HG03045 (cell line): ENCODE results near the gene PID1.
"Not testable (repeated sequence)": the region's sequence is repeated elsewhere in the genome, so short reads cannot be mapped to it uniquely, and the experiment has no call there.

Source experiments
- ATAC-seq: cut with Tn5 transposase; IDR thresholded peaks from one replicate; pipeline ENCODE4 v1.9.1; 2021; ENCODE audit warnings: mild to moderate bottlenecking, moderate library complexity; ENCODE audit not compliant: unreplicated experiment

The PID1 gene

DNA sequence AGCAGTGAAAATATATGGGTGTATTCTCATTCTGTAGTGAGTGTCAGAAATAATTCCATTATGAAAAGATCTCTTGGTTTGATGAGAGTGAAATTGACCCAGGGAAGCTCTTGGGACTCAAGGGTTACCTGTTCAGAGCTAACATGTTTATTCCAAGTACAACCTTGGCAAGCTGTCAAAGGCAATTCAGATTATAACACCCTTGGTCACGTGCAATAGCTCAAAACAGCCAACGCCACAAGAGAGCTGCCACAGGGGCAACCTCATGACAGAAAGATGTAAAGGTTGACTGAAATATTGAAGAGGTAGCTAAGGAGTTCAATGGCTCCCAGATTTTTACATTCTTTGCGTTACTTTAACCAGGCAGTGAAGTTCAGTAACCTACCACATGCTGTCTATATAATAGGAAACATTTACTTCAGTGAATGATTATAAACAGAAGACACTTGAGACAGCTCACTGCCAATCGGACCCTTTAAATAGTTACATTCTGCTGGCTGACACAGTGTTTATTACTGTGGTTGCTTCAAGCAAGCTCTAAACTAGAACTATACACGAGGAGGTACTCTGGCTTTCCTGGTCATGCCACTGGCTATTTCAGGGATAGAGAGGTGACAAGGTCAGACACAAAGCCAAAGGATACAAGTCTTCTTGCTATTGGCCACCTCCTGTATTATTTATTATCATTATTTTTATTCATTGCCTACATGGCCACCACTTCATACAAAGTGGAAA is 187.3 kb downstream of the PID1 start:
- no peak for ATAC-seq

DNA sequence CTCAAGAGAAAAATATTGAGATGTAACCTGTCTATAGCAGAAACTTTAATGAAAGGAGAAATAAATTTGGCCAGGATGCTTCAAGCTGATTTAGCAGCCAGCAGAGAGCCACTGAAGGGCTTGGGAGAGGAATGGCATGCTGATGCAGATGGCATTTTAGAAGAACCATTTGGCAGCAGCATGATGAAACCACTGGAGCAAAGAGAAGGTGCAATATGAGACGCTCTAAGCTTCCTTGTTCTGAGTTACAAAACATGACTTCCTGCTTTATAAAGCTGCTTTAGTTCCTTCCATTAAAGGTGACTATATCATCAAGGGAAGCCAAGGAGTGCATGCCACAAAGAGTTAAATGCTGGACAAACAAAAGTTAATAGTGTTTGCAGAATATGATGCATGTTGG is 189.7 kb downstream of the PID1 start:
- no peak for ATAC-seq

DNA sequence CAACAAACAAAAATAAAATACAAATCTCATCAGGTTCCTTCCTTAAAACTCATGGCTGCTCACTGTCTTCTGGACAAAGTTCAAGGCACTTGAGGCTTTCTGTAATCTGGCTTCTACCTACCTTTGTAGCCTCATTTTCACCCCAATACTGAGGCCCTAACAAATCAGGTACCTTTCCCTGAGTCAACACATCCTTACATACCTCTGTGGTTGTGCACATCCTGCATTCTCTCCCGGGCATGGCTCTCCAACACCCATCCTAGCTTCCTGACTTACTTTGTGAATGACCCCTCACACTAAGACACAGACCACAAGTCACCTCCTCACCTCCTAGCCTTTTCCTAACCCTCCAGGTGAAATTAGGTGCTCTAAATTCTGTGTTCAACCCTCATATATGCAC is 190.9 kb downstream of the PID1 start:
- ATAC-seq, result no peak

DNA sequence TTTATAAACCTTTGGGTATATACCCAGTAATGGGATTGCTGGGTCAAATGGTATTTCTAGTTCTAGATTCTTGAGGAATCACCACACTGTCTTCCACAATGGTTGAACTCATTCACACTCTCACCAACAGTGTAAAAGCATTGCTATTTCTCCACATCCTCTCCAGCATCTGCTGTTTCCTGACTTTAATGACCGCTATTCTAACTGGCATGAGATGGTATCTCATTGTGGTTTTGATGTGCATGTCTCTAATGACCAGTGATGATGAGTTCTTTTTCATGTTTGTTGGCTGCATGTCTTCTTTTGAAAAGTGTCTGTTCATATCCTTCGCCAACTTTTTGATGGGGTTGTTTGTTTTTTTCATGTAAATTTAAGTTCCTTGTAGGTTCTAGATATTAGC is 194.2 kb downstream of the PID1 start:
- ATAC-seq, result not testable (repeated sequence)

DNA sequence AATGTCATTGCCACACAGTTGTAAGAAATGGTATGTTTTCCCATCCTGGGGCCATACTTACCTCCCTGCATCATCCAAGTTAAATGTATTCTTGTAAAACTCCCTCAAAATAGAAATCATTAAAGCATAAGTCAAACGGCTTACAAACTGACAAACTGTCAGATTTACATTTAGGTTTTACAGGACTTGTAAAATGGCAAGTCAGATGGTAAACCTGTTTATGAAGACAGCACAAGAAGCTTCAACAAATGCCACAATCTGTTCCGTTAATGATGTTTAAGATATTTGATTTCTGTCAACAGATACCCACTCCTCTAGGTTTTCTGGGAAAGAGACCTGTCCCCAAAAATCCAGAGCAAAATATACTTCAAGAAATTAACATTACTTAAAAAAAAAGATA is 197.2 kb downstream of the PID1 start:
- ATAC-seq, result no peak

DNA sequence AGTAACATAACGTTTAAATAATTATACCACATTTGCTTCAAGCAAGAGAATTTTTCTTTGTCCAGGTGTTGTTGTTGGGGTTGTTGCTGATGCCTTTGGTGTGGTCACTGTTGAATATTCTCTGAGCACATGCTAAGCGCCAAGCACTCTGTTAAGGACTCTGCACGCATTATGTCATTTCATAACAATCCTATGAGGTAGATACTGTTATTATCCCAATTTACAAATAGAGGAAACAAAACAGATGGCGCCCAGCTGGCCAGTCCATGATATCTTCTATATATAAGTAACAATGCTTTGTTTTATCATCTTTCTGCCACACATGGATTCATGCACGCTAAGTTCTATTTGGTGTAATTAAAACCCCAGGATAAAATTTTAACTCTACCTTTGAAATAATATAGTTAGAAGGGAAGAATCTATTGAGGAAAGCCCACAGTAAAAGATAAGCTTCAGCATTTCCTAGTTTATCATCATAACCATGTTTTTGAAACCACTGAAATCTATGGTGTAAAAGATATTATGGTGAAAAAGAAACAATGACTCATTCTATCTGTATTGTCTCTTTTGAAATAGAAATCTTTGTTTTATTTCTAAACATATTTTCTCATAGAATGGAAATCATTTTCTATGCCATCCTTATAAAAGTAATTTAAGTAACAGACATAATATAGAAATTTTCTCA is 199.7 kb downstream of the PID1 start:
- ATAC-seq, result no peak

DNA sequence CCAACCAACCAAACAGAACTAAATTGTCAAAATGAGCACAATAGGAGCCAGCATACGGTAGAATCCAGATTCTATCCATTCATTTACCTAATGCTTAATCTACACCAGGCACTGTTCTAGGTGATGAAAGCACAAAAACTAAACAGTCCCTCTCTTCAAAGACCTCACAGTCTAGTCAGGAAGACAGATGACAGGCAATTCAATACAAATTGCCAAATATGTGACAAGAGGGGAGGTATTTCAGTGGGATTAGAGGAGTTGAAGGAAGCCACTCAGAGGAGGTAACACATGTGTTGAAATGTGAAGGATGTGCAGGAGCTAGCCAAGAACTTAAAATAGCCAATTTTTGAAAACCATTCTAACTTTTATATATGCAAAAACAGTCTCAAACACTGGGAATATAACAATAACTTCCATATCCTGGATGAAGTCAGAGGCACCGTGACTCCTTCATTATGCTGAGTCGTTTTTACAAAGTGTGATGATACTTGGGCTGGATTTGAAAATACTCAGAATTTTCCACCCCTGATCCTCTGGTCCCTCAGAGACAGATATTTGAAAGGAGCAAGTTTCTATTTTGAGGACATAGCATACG is 204.9 kb downstream of the PID1 start:
- no peak for ATAC-seq

DNA sequence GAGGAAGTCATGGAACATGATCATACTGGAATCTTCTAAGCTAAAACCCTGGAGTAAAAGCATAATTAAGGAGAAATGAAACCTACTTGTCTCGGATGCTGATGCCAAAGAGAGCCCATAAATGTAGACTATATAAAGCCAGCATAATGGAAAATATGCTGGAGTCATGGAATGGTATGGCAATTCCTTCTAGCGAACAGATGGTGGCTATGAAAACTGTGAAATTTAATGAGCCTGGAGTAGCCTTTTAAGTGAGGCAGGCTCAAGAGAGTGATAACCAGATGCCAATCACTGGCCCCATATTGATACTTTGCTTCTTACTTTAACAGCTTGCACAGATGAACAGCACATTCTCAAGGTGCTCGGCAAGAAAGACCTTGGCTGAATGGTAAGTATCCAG is 206.3 kb downstream of the PID1 start:
- ATAC-seq, result no peak

DNA sequence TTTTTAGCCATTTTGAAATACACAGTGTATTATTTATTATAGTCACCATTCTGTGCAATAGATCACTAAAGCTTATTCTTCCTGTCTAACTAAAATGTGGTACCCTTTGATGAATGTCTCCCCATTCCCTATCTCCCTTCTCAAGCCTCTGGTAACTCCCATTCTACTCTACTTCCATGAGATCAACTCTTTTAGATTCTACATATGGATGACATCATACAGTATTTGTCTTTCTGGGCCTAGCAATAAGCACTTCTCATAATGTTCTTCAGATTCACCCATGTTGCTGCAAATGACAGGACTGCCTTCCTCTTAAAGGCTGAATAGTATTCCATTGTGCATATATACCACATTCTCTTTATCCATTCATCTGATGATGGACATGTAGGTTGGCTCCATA is 210.9 kb downstream of the PID1 start:
- ATAC-seq, result no peak

DNA sequence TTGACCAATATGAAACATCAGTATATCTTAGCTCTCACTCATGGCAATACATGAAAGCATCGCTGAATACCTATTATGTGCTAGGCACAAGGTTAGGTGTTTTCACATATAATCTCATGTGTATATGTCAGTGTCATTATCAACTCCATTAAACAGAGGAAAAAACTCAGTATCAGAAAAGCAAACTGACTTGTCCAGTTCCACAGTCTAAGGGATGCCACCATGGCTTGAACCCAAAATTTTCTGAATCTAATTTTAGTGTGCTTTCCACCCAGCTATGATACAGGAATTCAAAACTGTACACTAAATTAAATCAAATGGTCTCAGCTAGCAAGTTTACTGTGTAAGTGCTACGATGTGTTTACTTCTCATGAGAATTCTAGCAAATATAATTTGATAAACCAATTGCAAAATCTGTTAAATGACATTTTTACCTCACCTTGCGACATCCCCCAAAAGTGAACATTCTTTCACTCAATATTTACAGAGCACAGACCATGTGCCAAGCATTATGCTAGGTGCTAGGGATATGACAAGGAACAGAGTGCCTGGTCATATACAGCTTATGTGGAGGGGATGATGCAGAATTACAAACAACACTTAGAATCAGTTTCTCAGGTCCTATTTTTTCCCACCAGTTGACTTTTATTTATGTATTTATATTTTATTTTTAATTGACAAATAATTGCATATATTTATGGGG is 211.6 kb downstream of the PID1 start:
- no peak for ATAC-seq

DNA sequence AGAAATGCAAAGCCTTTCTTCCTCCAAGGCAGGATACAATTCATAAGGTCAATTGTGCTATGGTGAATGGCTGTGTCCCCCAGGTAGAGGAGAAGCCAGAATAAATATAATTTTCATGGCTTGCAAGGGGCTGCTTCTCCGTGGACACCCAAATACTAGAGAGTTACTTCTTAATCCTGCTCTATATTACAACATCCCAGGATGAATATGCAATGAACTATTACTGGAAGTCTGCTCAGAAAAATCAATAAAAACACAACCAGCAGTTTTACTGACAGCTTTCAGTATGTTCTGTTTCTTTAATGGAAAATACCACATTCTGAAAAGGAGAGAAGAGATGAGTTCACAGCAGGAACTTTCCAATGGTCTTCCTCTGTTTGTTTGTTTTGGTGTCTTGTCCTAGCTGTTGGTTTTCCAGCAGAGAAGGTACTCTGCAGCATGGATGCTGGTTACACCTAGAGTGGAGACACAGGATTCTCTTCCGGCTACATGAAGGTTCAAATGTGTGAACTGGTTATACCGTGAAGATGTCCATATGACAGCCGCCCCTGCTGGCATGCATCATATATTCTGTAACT is 213.0 kb downstream of the PID1 start:
- ATAC-seq, result no peak

DNA sequence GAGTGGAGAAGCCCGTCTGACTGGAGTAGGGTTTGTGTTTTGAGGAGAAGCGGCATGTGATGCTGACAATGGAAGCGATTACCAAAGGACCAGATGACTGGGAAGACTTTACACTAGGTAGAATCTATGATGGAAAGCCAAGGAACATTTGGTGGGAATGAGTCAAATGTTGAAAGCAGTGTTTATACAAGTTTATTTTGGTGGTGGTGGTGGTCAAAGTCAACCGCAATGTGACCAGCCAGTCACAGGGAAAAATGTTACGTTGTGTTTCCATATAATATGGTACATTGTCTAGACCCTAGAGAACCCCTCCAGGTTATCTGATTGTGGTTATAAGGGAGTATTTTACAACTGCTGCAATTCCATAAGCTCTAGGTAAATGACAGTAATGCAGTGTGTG is 216.8 kb downstream of the PID1 start:
- ATAC-seq, result no peak

DNA sequence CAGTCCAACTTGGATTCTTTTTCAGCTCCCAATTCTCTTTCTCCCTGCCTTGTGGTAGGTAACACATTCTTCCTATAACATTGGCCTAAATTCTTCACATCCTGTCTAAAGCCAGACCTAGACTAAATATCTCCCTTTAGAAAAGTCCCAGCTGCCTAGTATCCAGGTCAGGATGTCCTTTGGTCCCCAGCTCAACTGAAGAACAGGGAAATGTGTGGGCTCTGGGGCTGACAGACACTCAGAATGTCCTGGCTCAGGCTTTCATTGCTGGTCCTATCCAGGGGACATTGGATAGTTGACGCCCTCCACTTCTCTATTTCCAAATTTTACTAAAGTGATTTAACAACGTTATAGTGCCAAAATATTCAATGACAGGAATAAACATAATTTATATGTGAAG is 219.3 kb downstream of the PID1 start:
- no peak for ATAC-seq

DNA sequence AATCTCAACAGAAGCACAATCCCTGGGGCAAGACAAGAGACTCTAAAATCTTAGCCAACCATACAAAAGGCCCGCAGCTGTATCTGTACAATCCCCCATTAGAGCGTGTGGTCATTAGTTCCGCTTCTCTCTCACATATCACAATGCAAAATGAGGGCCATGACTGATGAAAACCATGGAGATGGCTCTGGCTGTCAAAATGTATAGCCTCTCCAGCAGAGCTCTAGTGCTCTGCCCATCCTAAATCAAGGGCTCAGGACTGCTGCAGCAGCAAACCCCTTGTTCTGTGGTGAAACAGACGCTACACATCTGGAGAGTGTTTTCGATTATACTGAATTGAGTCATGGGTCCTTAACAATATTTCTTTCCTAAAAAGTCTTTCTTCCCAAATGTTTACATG is 221.0 kb downstream of the PID1 start:
- ATAC-seq, result no peak

DNA sequence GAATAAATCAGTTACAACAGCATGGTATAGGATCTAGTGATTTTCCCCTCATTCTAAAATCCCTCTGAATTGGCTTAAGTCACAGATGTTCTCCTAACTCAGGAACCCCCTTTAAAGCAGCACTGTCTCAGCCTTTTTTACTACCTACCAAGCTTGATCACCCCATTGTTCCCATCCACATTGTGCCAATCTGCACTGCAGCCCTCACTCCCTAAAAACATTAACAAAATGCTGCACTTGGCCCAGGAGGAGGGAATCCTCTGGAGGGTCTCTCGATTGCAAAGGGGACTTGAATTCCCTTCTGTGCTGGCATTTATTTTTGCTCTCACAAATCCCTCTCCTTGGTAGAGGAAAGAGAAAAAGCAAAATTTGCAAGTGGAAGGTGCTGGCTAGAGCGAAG is 223.0 kb downstream of the PID1 start:
- no peak for ATAC-seq

DNA sequence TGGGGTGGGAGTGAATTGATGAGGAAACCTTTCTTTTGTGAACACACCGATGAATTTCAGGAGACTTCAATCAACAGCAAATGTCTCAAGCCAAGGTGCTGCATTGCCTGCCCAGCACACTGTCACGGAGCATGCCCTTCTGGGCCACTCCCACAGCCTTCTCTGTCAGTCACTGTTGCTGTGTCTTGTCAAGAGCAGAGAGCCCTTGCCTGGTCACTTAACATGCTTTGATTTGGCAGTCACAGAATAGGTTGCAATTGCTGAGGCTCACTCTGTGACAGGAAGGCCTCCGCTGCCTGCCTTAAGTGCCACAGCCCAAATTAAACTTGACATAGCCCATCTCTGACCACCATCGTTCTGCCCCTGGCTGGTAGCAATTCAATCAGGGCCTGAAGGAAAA is 225.4 kb downstream of the PID1 start:
- no peak for ATAC-seq

DNA sequence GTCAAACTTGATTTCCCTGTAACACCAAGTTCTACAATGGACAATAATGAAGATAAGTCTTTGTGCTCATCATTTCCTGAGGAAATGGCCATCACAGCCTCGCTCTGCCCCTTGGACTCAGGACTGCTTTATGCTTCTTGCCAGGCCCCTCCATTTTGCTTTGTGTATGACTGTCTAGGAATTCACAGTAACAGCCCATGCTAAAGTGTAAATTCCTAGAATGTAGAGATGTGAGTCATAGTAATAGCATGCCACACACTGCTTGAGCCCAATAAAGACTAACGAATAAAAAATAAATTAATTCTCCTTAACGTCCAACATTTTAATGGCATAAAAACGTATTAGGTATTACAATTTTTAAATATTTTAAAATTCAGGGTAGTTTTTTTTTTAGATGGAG is 226.5 kb downstream of the PID1 start:
- no peak for ATAC-seq

DNA sequence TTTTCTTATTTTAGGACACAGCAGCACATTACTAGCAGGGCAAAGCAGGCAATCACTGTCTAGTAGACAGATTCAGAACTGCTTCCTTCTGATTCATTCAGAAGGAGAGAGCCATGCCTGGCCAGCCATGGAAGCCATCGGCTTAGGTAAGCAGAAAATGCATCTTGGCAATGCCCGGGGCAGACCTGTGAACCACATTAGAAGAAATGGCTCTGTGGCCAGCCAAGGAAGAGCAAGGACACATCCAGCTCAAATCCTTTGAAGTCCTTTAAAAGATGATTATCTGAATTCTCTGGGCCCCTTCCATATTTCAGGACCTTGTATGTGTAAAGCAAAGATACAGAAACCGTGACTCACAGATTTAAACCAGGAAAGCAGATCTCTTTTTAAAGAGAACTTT is 227.4 kb downstream of the PID1 start:
- ATAC-seq, result no peak

DNA sequence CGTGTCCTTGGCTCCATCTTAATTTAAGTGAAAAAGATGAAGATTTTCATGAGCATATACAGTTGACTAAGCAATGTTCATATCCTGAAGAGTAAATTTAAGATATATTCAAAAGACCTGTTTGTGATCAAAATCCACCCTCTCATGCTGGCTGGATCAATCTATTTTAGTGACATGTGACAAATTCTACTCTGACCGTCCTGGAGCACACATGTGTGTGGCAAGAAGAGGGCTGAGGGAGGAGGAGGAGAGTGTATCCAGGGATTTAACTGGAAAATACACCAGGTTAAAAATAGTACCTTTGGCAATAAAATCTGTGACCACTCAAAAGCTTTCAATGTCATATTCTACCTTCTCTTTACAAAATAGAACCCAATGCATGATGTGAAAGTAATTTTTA is 228.7 kb downstream of the PID1 start:
- no peak for ATAC-seq

DNA sequence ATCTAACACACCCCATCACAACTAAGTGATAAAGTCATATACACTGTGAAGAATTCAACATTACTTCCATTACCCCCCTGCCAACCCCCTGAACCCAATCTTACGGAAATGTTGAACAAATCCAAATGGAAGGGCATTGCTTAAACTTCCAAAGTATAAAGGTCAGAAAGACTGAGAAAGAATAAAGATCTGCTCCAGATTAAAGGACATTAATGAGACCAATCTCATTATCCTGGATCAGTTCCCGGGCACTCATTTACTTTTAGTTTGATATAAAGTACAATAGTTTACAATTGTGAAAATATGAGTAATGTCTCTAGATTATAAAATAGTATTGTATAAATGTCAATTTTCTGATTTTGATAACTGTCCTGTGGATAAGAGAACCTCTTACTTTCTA is 229.4 kb downstream of the PID1 start:
- no peak for ATAC-seq

DNA sequence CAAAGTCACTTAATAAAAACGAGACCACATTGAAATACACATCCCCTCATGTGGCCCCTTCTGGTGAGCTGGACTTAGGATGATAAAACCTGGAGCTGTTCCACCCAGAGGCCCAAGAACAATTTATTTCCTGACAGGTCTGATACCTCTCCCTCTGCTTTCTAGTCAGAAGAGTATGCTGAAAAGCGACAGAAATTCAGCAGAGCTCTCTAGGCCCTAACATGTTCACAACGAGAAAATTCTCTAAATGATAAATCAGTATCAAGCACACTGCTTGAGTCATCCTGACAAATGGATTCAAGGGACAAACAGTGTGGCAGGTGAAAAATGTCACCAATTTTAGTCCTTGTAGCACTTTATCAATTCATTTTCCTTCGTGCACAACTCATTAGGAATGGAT is 233.5 kb downstream of the PID1 start:
- ATAC-seq, result no peak

DNA sequence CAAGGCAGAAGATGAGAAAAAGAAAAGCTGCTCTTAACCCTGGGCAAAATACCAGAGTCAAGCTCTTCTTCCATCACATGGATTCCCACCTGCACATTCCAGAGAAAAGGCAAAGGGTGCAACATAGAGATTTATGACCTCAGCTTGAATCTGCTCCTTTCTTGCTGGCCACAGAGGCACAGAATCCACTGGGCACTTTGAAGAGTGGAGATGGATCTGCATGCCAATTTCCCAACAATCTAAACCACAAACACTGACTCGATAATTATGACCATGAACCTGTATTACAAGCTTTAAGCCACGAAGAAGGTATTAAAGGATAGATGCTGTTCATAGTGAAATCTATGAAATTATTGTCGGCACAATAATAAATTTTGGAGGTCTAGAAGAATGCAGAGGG is 237.3 kb downstream of the PID1 start:
- ATAC-seq, result no peak
